HG02642 (cell line): ENCODE data around the gene ZGRF1.
"Not testable (repeated sequence)": the region's sequence is repeated elsewhere in the genome, so short reads cannot be mapped to it uniquely, and the experiment has no call there.

Source experiments
- ATAC-seq: cut with Tn5 transposase; IDR thresholded peaks from one replicate; pipeline ENCODE4 v1.9.1; 2021; ENCODE audit warnings: mild to moderate bottlenecking; ENCODE audit not compliant: unreplicated experiment, poor library complexity

The ZGRF1 gene

GRCh38 chr4:112490808-112491207 lies 145.9 kb downstream of the ZGRF1 start:
- ATAC-seq = not testable (repeated sequence)
